ENCODE data around the gene SLC35F3. TPM values are rescaled to one million over a fixed set of nuclear protein-coding genes. Genes with fewer than 3 reads are reported as not detected.

SLC35F3 gene
- total RNA-seq, 4 donors from 2014 or later, result 0.82 TPM; not detected in 3

GRCh38 chr1:234302354-234302962 is 398.0 kb downstream of the SLC35F3 start:
- Histone ChIP-seq H3K27me3 (no peaks in the 10 kb centered on the region), H3K36me3 (no peaks in the 10 kb centered on the region), H3K4me1 (no peaks in the 10 kb centered on the region), H3K9me3 (no peaks in the 10 kb centered on the region), H3K4me3 (no peak overlapping the region), H3K27ac (no peak overlapping the region)
- ATAC-seq (no peak), DNase-seq (no peak)
- no peak for TF ChIP-seq POLR2A (IDR thresholded peaks at IDR 0.05)
- no peak for TF ChIP-seq CTCF (IDR thresholded peaks at IDR 0.05 in 4 of 5, conservative IDR thresholded peaks at IDR 0.05 in 1 of 5)
- intact Hi-C loops (cut with DNase I; ENCODE audit: low total_unique reads), result no loop called here
- in situ Hi-C loops (cut with MboI; ENCODE audit: low sequenced_read_pairs in 4 of 4), result loop anchor here in 2 of 4 donors (10.0 kb wide), 1 partner anchor 148 kb away; no protein-coding TSS in a partner anchor

- intact Hi-C loops (cut with DNase I; ENCODE audit: low total_unique reads) (no loop called here), in situ Hi-C loops (cut with MboI; ENCODE audit: low sequenced_read_pairs in 4 of 4) (loop anchor here in 2 of 4 donors (10.0 kb wide), 1 partner anchor 148 kb away; no protein-coding TSS in a partner anchor)
- Histone ChIP-seq H3K27ac (no peak overlapping the region), H3K4me1 (no peaks in the 10 kb centered on the region), H3K27me3 (no peaks in the 10 kb centered on the region), H3K4me3 (no peak overlapping the region), H3K36me3 (no peaks in the 10 kb centered on the region), H3K9me3 (no peaks in the 10 kb centered on the region)
- DNase-seq (no peak), ATAC-seq (no peak)
- TF ChIP-seq POLR2A (IDR thresholded peaks at IDR 0.05), result no peak
- no peak for TF ChIP-seq CTCF (IDR thresholded peaks at IDR 0.05 in 4 of 5, conservative IDR thresholded peaks at IDR 0.05 in 1 of 5)
These were observed 398.8 kb downstream of the SLC35F3 start for GRCh38 chr1:234303231-234303630.

- Histone ChIP-seq H3K4me1 (peaks cover 4 to 6% of the 10 kb centered on the region in 2 donors), H3K36me3 (no peaks in the 10 kb centered on the region), H3K27ac (no peak overlapping the region), H3K4me3 (no peak overlapping the region), H3K27me3 (no peaks in the 10 kb centered on the region), H3K9me3 (no peaks in the 10 kb centered on the region)
- TF ChIP-seq CTCF (IDR thresholded peaks at IDR 0.05 in 4 of 5, conservative IDR thresholded peaks at IDR 0.05 in 1 of 5) (no peak), POLR2A (IDR thresholded peaks at IDR 0.05) (no peak)
- in situ Hi-C loops (cut with MboI; ENCODE audit: low sequenced_read_pairs in 4 of 4), result loop anchor here in 2 of 4 donors (10.0 kb wide), 1 partner anchor 153 kb away; no protein-coding TSS in a partner anchor
- no peak for DNase-seq
- intact Hi-C loops (cut with DNase I; ENCODE audit: low total_unique reads), result no loop called here
- ATAC-seq, result no peak
These were observed 403.2 kb downstream of the SLC35F3 start for GRCh38 chr1:234307726-234308125.

- DNase-seq (no peak), ATAC-seq (no peak)
- TF ChIP-seq CTCF (IDR thresholded peaks at IDR 0.05 in 4 of 5, conservative IDR thresholded peaks at IDR 0.05 in 1 of 5), result no peak
- TF ChIP-seq POLR2A (IDR thresholded peaks at IDR 0.05), result no peak
- Histone ChIP-seq H3K27ac (no peak overlapping the region), H3K4me1 (peaks cover 4 to 6% of the 10 kb centered on the region in 2 donors), H3K4me3 (peak overlapping the region in 2 of 4 donors; percentile 20 to 30), H3K27me3 (no peaks in the 10 kb centered on the region), H3K36me3 (no peaks in the 10 kb centered on the region), H3K9me3 (no peaks in the 10 kb centered on the region)
- intact Hi-C loops (cut with DNase I; ENCODE audit: low total_unique reads), result no loop called here
- in situ Hi-C loops (cut with MboI; ENCODE audit: low sequenced_read_pairs in 4 of 4), result loop anchor here in 2 of 4 donors (10.0 kb wide), 1 partner anchor 154 kb away; no protein-coding TSS in a partner anchor
These were observed 404.7 kb downstream of the SLC35F3 start for GRCh38 chr1:234309243-234309597.
